Transverse colon (tissue), 4 donors: ENCODE measurements around the gene SLC35F2. TPM values are rescaled to one million over a fixed set of nuclear protein-coding genes. Genes with fewer than 3 reads are reported as not detected.

Experiments used
- DNase-seq: peaks from one replicate; pipeline ENCODE4 v3.0.0-alpha.2; 2019
- H3K27ac ChIP-seq, 4 donors: fragments of 200-600 bp; sonication (generic); 2 replicates each; pipeline ENCODE4 v1.5.1; 2016 to 2018; ENCODE audit warnings: inconsistent platforms in 4 of 4
- H3K27me3 ChIP-seq: fragments of 200-600 bp; sonication (generic); 2 replicates; pipeline ENCODE4 v1.5.1; 2017; ENCODE audit warnings: inconsistent platforms
- H3K36me3 ChIP-seq, 4 donors: fragments of 200-600 bp; sonication (generic); 2 replicates each; pipeline ENCODE4 v1.5.1; 2017 to 2019; ENCODE audit warnings: inconsistent platforms in 4 of 4
- H3K4me1 ChIP-seq, 4 donors: fragments of 200-600 bp; sonication (generic); 2 replicates each; pipeline ENCODE4 v1.5.1; 2017 to 2020; ENCODE audit warnings: inconsistent platforms in 4 of 4
- H3K4me3 ChIP-seq, 4 donors: fragments of 200-600 bp; sonication (generic); 1 replicate in 1 of 4; 2 replicates in 3 of 4; pipeline versions ENCODE4 v1.5.1 to v1.6.1; 2017 to 2019; ENCODE audit warnings: inconsistent platforms in 4 of 4
- H3K9me3 ChIP-seq, 2 donors: fragments of 200-600 bp; sonication (generic); 2 replicates each; pipeline ENCODE4 v1.5.1; 2017 to 2019; ENCODE audit warnings: inconsistent platforms in 2 of 2
- CTCF ChIP-seq, 5 experiments: fragments of 200-600 bp in 3 of 5; fragments of 450-650 bp in 2 of 5; sonication (generic) in 3 of 5; IDR thresholded peaks; 1 replicate in 2 of 5; 2 replicates in 3 of 5; pipeline ENCODE4 v1.5.1; 2016 to 2017; ENCODE audit warnings: antibody characterized with exemption in 5 of 5, inconsistent platforms in 3 of 5, mild to moderate bottlenecking in 2 of 5, moderate library complexity in 1 of 5
- EP300 ChIP-seq: sonication (generic); formaldehyde crosslinking; IDR thresholded peaks from one replicate; pipeline ENCODE4 v1.6.1; 2017; ENCODE audit warnings: antibody characterized with exemption, low read depth
- POLR2A ChIP-seq: fragments of 450-650 bp; IDR thresholded peaks from one replicate; pipeline ENCODE4 v1.6.1; 2016; ENCODE audit warnings: antibody characterized with exemption, mild to moderate bottlenecking, moderate library complexity
- POLR2AphosphoS5 ChIP-seq, 3 donors: sonication (generic); formaldehyde crosslinking; IDR thresholded peaks; one replicate each; pipeline ENCODE4 v1.6.1; 2016; ENCODE audit warnings: antibody characterized with exemption in 3 of 3
- WGBS, 2 donors: methylation state at CpG; one replicate each; pipeline ENCODE4 v1.1.5; 2018; ENCODE audit warnings: low coverage in 1 of 2; 5-methylcytosine and 5-hydroxymethylcytosine counted together
- in situ Hi-C, 4 donors: fragments of 200-750 bp; cut with MboI; loops; one replicate each; pipeline versions ENCODE4 v1.15.0 to v1.15.1; 2017; ENCODE audit warnings: low sequenced_read_pairs in 3 of 4, low pct_ligation_motif_present in 1 of 4, low pct_unique_long_range_greater_than_20kb in 1 of 4
- intact Hi-C: fragments of 100-400 bp; cut with DNase I; formaldehyde crosslinking; loops from one replicate; pipeline ENCODE4 v1.15.1; 2023; ENCODE audit warnings: low total_unique reads
- total RNA-seq, 4 donors: library from RNA; depleted of rRNA; stranded (reverse); fragments of >200 nt; gene quantifications; one replicate each; pipeline ENCODE4 v1.1.0, GENCODE V29; 2016

Gene SLC35F2
- total RNA-seq, 4 donors from 2014 or later, result 2.2 to 29.2 (median 18.8) TPM

GRCh38 chr11:107816028-107816427, 42.6 kb downstream of the SLC35F2 start:
- H3K9me3 ChIP-seq, result no peaks in the 10 kb centered on the region
- WGBS, 2 donors, result 86 to 95% methylated on average over 2 of the region's 2 CpGs
- no peak for DNase-seq
- in situ Hi-C loops (no loop called here), intact Hi-C loops (no loop called here)
- no peak overlapping the region for H3K27ac ChIP-seq
- H3K4me1 ChIP-seq, result peaks cover 0 to 6% (median 0%) of the 10 kb centered on the region in 4 donors
- no peaks in the 10 kb centered on the region for H3K27me3 ChIP-seq
- no peak for TF ChIP-seq POLR2AphosphoS5 (IDR thresholded peaks at IDR 0.05)
- TF ChIP-seq POLR2A, result no peak
- H3K4me3 ChIP-seq, result no peak overlapping the region
- no peaks in the 10 kb centered on the region for H3K36me3 ChIP-seq

- in situ Hi-C loops, result no loop called here
These were observed 47.7 kb downstream of the SLC35F2 start for GRCh38 chr11:107810875-107811274.

GRCh38 chr11:107808521-107808920, 50.1 kb downstream of the SLC35F2 start:
- Histone ChIP-seq H3K36me3 (no peaks in the 10 kb centered on the region), H3K27me3 (no peaks in the 10 kb centered on the region), H3K27ac (no peak overlapping the region), H3K9me3 (no peaks in the 10 kb centered on the region), H3K4me1 (peaks cover 0 to 10% (median 0%) of the 10 kb centered on the region in 4 donors), H3K4me3 (no peak overlapping the region)
- in situ Hi-C loops (no loop called here), intact Hi-C loops (no loop called here)
- TF ChIP-seq EP300, result no peak
- TF ChIP-seq POLR2AphosphoS5 (IDR thresholded peaks at IDR 0.05), result no peak
- 52% methylated on average over 4 of the region's 4 CpGs for WGBS, 2 donors
- no peak for DNase-seq

More at GRCh38 chr11:107810875-107811274, 47.7 kb downstream of the SLC35F2 start:
- no peak for DNase-seq
- intact Hi-C loops, result no loop called here
- H3K9me3 ChIP-seq, result no peaks in the 10 kb centered on the region
- no peaks in the 10 kb centered on the region for H3K36me3 ChIP-seq
- TF ChIP-seq POLR2A (no peak), EP300 (no peak), CTCF (IDR thresholded peaks at IDR 0.05) (no peak), POLR2AphosphoS5 (IDR thresholded peaks at IDR 0.05) (no peak)
- H3K27ac ChIP-seq, result no peak overlapping the region
- H3K27me3 ChIP-seq, result no peaks in the 10 kb centered on the region
- no peak overlapping the region for H3K4me3 ChIP-seq
- H3K4me1 ChIP-seq, result peaks cover 0 to 6% (median 0%) of the 10 kb centered on the region in 4 donors

- Histone ChIP-seq H3K4me1 (peaks cover 0 to 6% (median 0%) of the 10 kb centered on the region in 4 donors), H3K27ac (peak overlapping the region in 2 of 4 donors; percentile 14 to 34), H3K36me3 (no peaks in the 10 kb centered on the region), H3K4me3 (no peak overlapping the region), H3K9me3 (no peaks in the 10 kb centered on the region), H3K27me3 (no peaks in the 10 kb centered on the region)
- in situ Hi-C loops, result no loop called here
- TF ChIP-seq EP300, result no peak
- intact Hi-C loops, result no loop called here
- no peak for DNase-seq
These were observed 53.6 kb downstream of the SLC35F2 start for GRCh38 chr11:107804971-107805370.

GRCh38 chr11:107804211-107804610, 54.4 kb downstream of the SLC35F2 start:
- in situ Hi-C loops, result no loop called here
- H3K27me3 ChIP-seq, result no peaks in the 10 kb centered on the region
- TF ChIP-seq CTCF (IDR thresholded peaks at IDR 0.05) (no peak), POLR2AphosphoS5 (IDR thresholded peaks at IDR 0.05) (peak in 1 of 3 donors; percentile 5), EP300 (no peak)
- no peak for DNase-seq
- H3K36me3 ChIP-seq, result no peaks in the 10 kb centered on the region
- no peaks in the 10 kb centered on the region for H3K9me3 ChIP-seq
- peak overlapping the region in 3 of 4 donors; percentile 14 to 34 (median 19) for H3K27ac ChIP-seq
- intact Hi-C loops, result no loop called here
- peaks cover 0 to 6% (median 0%) of the 10 kb centered on the region in 4 donors for H3K4me1 ChIP-seq
- no peak overlapping the region for H3K4me3 ChIP-seq
- WGBS, 2 donors, result 58 to 100% methylated on average over 1 of the region's 1 CpG

GRCh38 chr11:107801641-107802040, 56.9 kb downstream of the SLC35F2 start:
- no peaks in the 10 kb centered on the region for H3K36me3 ChIP-seq
- no peak overlapping the region for H3K4me3 ChIP-seq
- no peaks in the 10 kb centered on the region for H3K9me3 ChIP-seq
- DNase-seq, result no peak
- 75 to 100% methylated on average over 1 of the region's 1 CpG for WGBS, 2 donors
- no peaks in the 10 kb centered on the region for H3K27me3 ChIP-seq
- in situ Hi-C loops, result no loop called here
- intact Hi-C loops, result no loop called here
- TF ChIP-seq EP300 (no peak), POLR2AphosphoS5 (IDR thresholded peaks at IDR 0.05) (no peak), CTCF (IDR thresholded peaks at IDR 0.05) (no peak), POLR2A (no peak)
- peaks cover 0 to 6% (median 0%) of the 10 kb centered on the region in 4 donors for H3K4me1 ChIP-seq
- H3K27ac ChIP-seq, result no peak overlapping the region
